HepG2 (cell line): ENCODE measurements around the gene FAM20C. TPM values are rescaled to one million over a fixed set of nuclear protein-coding genes. Genes with fewer than 3 reads are reported as not detected.

Experiments
- ATAC-seq: fragments of 200-7000 bp; cut with Tn5 transposase; 3 replicates; pipeline ENCODE4 v1.9.1; 2020; ENCODE audit warnings: mild to moderate bottlenecking, moderate library complexity
- BruUV-seq: library from RNA; stranded (reverse); fragments of 400-500 nt; replicated peaks from 2 replicates; lab custom pipeline; 2021; lab: Mats Ljungman, UMichigan
- CTCF ChIA-PET: fragments of 300-600 bp; formaldehyde crosslinking; extraction: SDS; loops from one replicate; lab custom pipeline; 2021; ENCODE audit warnings: low total read pairs, inconsistent platforms, low intra/inter-chr PET ratio; lab: Yijun Ruan, JAX
- POLR2A ChIA-PET: fragments of 350-600 bp; sonication (Branson Sonifier 250); formaldehyde crosslinking; loops from one replicate; lab custom pipeline; 2020; ENCODE audit warnings: antibody characterized with exemption, inconsistent platforms; lab: Yijun Ruan, JAX
- DNase-seq: peaks from one replicate; pipeline ENCODE4 v3.0.0-alpha.2; 2015; ENCODE audit warnings: low spot score
- FAIRE-seq: peaks from 3 replicates; lab custom pipeline; 2011; peaks lifted over from hg19 to GRCh38; lab: Jason Lieb, UNC
- H2AFZ ChIP-seq: one replicate; pipeline ENCODE4 v1.6.1; 2011; ENCODE audit warnings: low read length, inconsistent platforms
- H3K27ac ChIP-seq: fragments of 300-600 bp; 3 replicates; pipeline ENCODE4 v1.8.0; 2011; ENCODE audit warnings: mixed run types, mild to moderate bottlenecking, mixed read lengths, low read length, inconsistent platforms; ENCODE audit not compliant: insufficient read depth; ENCODE audit errors: extremely low read length
- H3K27me3 ChIP-seq, 2 experiments: fragments of 200-600 bp in 1 of 2; 2 replicates in 1 of 2; 3 replicates in 1 of 2; pipeline versions ENCODE4 v1.6.0 to v1.8.0; 2011; ENCODE audit warnings: low read length in 2 of 2, mild to moderate bottlenecking in 2 of 2, moderate library complexity in 2 of 2, inconsistent platforms in 1 of 2; ENCODE audit not compliant: insufficient read depth in 2 of 2, control insufficient read depth in 1 of 2
- H3K36me3 ChIP-seq, 2 experiments: fragments of 200-600 bp in 1 of 2; replicated peaks in 1 of 2; 2 replicates in 1 of 2; 3 replicates in 1 of 2; pipeline versions ENCODE4 v1.5.1 to v1.8.0; 2011; ENCODE audit warnings: low read length in 2 of 2, inconsistent platforms in 1 of 2; ENCODE audit not compliant: insufficient read depth in 2 of 2, control insufficient read depth in 1 of 2
- H3K4me1 ChIP-seq: 2 replicates; pipeline ENCODE4 v1.5.1; 2012; ENCODE audit warnings: low read length, inconsistent platforms; ENCODE audit not compliant: insufficient read depth
- H3K4me2 ChIP-seq: 2 replicates; pipeline ENCODE4 v1.6.0; 2011; ENCODE audit warnings: low read depth, low read length, inconsistent platforms
- H3K4me3 ChIP-seq, 3 experiments: fragments of 200-600 bp in 1 of 3; sonication (generic), shearing (Covaris generic) in 1 of 3; replicated peaks in 1 of 3; 2 replicates each; pipeline ENCODE4 v1.5.1; 2011 to 2016; ENCODE audit warnings: low read length in 3 of 3, inconsistent platforms in 2 of 3, low read depth in 2 of 3, mild to moderate bottlenecking in 2 of 3, control low read depth in 1 of 3, mixed read lengths in 1 of 3; ENCODE audit not compliant: insufficient read depth in 1 of 3
- H3K79me2 ChIP-seq: one replicate; pipeline ENCODE4 v1.6.1; 2011; ENCODE audit warnings: low read length, inconsistent platforms; ENCODE audit not compliant: insufficient read depth
- H3K9ac ChIP-seq: 2 replicates; pipeline ENCODE4 v1.6.0; 2011; ENCODE audit warnings: mild to moderate bottlenecking, low read depth, low read length, inconsistent platforms; ENCODE audit not compliant: insufficient read depth
- H3K9me3 ChIP-seq: 2 replicates; pipeline ENCODE4 v1.5.1; 2012; ENCODE audit warnings: mild to moderate bottlenecking, low read length
- H4K20me1 ChIP-seq: 2 replicates; pipeline ENCODE4 v1.6.0; 2011; ENCODE audit warnings: inconsistent platforms, mild to moderate bottlenecking, low read length, moderate library complexity; ENCODE audit not compliant: insufficient read depth
- GATAD2A ChIP-seq: IDR thresholded peaks from 2 replicates; pipeline ENCODE4 v1.6.1; 2016
- HES4 ChIP-seq: sonication (generic); formaldehyde crosslinking; IDR thresholded peaks from 2 replicates; pipeline ENCODE4 v1.9.0; 2021; ENCODE audit warnings: mild to moderate bottlenecking, missing genetic modification reagents, borderline replicate concordance
- MBD4 ChIP-seq: IDR thresholded peaks from 2 replicates; pipeline ENCODE4 v1.6.1; 2012; ENCODE audit warnings: low read length, inconsistent platforms, borderline replicate concordance
- RXRA ChIP-seq: sonication (generic); formaldehyde crosslinking; IDR thresholded peaks from 2 replicates; pipeline ENCODE4 v1.5.1; 2020; ENCODE audit warnings: missing genetic modification reagents
- ZFP36L2 ChIP-seq: sonication (generic); formaldehyde crosslinking; IDR thresholded peaks from 2 replicates; pipeline ENCODE4 v1.4.0; 2020; ENCODE audit warnings: missing genetic modification reagents
- WGBS: methylation state at CpG from one replicate; pipeline ENCODE4 v1.1.6; 2017; ENCODE audit warnings: low lambda C conversion rate; 5-methylcytosine and 5-hydroxymethylcytosine counted together
- in situ Hi-C: cut with HindIII; loops from 2 replicates; pipeline ENCODE4 v1.10.0; 2017; ENCODE audit warnings: low pct_unique_long_range_greater_than_20kb; ENCODE audit not compliant: extremely low pct_ligation_motif_present
- intact Hi-C: fragments of 100-400 bp; cut with micrococcal nuclease; formaldehyde crosslinking; loops from one replicate; pipeline ENCODE4 v1.10.0; 2022; ENCODE audit not compliant: unreplicated experiment
- polyA plus RNA-seq, 8 experiments: library from polyadenylated mRNA; depleted of rRNA in 3 of 8; stranded (reverse) in 7 of 8; unstranded in 1 of 8; fragments of >200 nt; fragmentation: Illumina TruSeq in 4 of 8; extraction: Trizol in 4 of 8; gene quantifications; 2 replicates each; pipeline versions ENCODE4 v1.2.1 to v1.2.3, GENCODE V29; 2011 to 2016; ENCODE audit warnings: low read depth in 4 of 8, missing spikeins in 1 of 8, mixed read lengths in 1 of 8; ENCODE audit not compliant: insufficient read depth in 1 of 8
- total RNA-seq, 5 experiments: library from RNA; depleted of rRNA; stranded (reverse); fragments of >200 nt; fragmentation: Illumina TruSeq; extraction: Trizol; gene quantifications; 2 replicates each; pipeline ENCODE4 v1.2.3, GENCODE V29; 2016; ENCODE audit warnings: low read depth in 1 of 5
- TF ChIP-seq, protein P1 (sequence below): sonication (generic); formaldehyde crosslinking; IDR thresholded peaks from 2 replicates; pipeline ENCODE4 v1.5.1; 2020; ENCODE audit warnings: missing genetic modification reagents, mild to moderate bottlenecking, borderline replicate concordance
- TF ChIP-seq, protein P2 (sequence below): IDR thresholded peaks from 2 replicates; pipeline ENCODE4 v1.6.1; 2016; ENCODE audit warnings: control low read depth

Gene FAM20C
- total and polyA plus RNA-seq, 2 of the 13 experiments (the other 11 are each of a cell fraction or from before 2014, with no cell fraction given): 11.9 to 19.9 TPM

DNA sequence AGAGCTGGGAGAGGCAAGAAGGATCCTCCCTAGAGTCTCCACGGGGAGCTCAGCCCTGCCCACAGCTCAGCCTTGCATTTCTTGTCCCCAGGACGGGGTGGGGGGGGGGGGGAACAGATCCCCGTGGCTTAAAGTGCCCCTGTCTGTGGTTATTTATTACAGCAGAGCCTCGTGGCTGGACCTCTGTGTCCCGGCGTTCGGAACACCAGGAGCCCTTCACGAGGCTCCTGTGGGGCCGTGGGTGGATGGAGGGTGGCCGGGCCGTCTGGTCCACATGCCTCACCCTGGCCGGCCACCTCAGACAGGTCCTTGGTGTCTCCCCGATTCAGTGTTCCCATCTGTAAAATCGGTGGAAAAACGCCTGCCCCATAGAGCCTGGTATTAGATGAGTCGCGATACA, 37.9 kb downstream of the FAM20C start:
- 85% methylated on average over 8 of the region's 17 CpGs for WGBS
- Histone ChIP-seq H3K4me1 (peaks cover 19% of the 10 kb centered on the region), H2AFZ (no peak overlapping the region), H3K9me3 (no peaks in the 10 kb centered on the region), H3K36me3 (peaks cover 7 to 33% of the 10 kb centered on the region in 2 experiments; a peak in 4 of 5 replicates), H4K20me1 (no peaks in the 10 kb centered on the region), H3K79me2 (no peaks in the 10 kb centered on the region), H3K27me3 (no peaks in the 10 kb centered on the region), H3K9ac (no peak overlapping the region), H3K4me2 (no peak overlapping the region), H3K27ac (no peak overlapping the region), H3K4me3 (no peak overlapping the region)
- ChIA-PET CTCF (no interaction called here), POLR2A (no interaction called here)
- TF ChIP-seq ZFP36L2 (CRISPR knock-in tag) (no peak), RXRA (no peak), GATAD2A (CRISPR knock-in tag) (no peak), HES4 (CRISPR knock-in tag) (no peak), MBD4 (no peak)
- TF ChIP-seq, protein P1, sequence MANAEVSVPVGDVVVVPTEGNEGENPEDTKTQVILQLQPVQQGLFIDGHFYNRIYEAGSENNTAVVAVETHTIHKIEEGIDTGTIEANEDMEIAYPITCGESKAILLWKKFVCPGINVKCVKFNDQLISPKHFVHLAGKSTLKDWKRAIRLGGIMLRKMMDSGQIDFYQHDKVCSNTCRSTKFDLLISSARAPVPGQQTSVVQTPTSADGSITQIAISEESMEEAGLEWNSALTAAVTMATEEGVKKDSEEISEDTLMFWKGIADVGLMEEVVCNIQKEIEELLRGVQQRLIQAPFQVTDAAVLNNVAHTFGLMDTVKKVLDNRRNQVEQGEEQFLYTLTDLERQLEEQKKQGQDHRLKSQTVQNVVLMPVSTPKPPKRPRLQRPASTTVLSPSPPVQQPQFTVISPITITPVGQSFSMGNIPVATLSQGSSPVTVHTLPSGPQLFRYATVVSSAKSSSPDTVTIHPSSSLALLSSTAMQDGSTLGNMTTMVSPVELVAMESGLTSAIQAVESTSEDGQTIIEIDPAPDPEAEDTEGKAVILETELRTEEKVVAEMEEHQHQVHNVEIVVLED (CRISPR knock-in tag): no peak
- TF ChIP-seq, protein P2, sequence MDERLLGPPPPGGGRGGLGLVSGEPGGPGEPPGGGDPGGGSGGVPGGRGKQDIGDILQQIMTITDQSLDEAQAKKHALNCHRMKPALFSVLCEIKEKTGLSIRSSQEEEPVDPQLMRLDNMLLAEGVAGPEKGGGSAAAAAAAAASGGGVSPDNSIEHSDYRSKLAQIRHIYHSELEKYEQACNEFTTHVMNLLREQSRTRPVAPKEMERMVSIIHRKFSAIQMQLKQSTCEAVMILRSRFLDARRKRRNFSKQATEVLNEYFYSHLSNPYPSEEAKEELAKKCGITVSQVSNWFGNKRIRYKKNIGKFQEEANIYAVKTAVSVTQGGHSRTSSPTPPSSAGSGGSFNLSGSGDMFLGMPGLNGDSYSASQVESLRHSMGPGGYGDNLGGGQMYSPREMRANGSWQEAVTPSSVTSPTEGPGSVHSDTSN (CRISPR knock-in tag): no peak
- intact Hi-C loops: no loop called here
- DNase-seq: no peak
- no TSS peak for BruUV-seq
- in situ Hi-C loops: no loop called here
- no peak for ATAC-seq
- FAIRE-seq: no peak
